Left ventricle myocardium inferior (tissue), 1 donor: ENCODE data around the gene TSHR. TPM values are rescaled to one million over a fixed set of nuclear protein-coding genes. Genes with fewer than 3 reads are reported as not detected.
"Not testable (repeated sequence)": the region's sequence is repeated elsewhere in the genome, so short reads cannot be mapped to it uniquely, and the experiment has no call there.

Experiments
- DNase-seq: peaks from one replicate; pipeline ENCODE4 v3.0.0-alpha.2; 2020
- H3K27ac ChIP-seq: fragments of 200-600 bp; replicated peaks from 2 replicates; pipeline ENCODE4 v1.8.0; 2021
- H3K27me3 ChIP-seq: fragments of 200-600 bp; 2 replicates; pipeline ENCODE4 v1.8.0; 2021; ENCODE audit warnings: low read depth
- H3K36me3 ChIP-seq: fragments of 200-600 bp; 2 replicates; pipeline ENCODE4 v1.8.0; 2021
- H3K4me1 ChIP-seq: fragments of 200-600 bp; 2 replicates; pipeline ENCODE4 v1.8.0; 2021
- H3K4me3 ChIP-seq: fragments of 200-600 bp; 2 replicates; pipeline ENCODE4 v1.8.0; 2021; ENCODE audit warnings: mild to moderate bottlenecking, moderate library complexity
- H3K9me3 ChIP-seq: fragments of 200-600 bp; replicated peaks from 2 replicates; pipeline ENCODE4 v1.8.0; 2021
- intact Hi-C: fragments of 100-400 bp; cut with micrococcal nuclease; formaldehyde crosslinking; loops from one replicate; pipeline ENCODE4 v1.11.0; 2022
- long read RNA-seq: library from polyadenylated mRNA; unstranded; transcript quantifications from one replicate; pipeline ENCODE4 v2.0.0, GENCODE V29; 2021
- total RNA-seq: library from RNA; stranded (reverse); fragmentation: NEBNext Ultra II Directional; extraction: Animal tissue kit (Norgen Biotek cat#: 25700); gene quantifications from one replicate; pipeline ENCODE4 v1.2.1, GENCODE V29; 2021
- TF ChIP-seq, protein P1 (sequence below): fragments of 200-600 bp; IDR thresholded peaks from 2 replicates; pipeline ENCODE4 v1.8.0; 2021; ENCODE audit warnings: antibody characterized with exemption, mild to moderate bottlenecking, borderline replicate concordance
- donor health status: DM: no; HTN: yes; CAD: no; lungs with severe emphysema.

TSHR gene
- total RNA-seq = not detected
- long read RNA-seq = 0 reads

DNA sequence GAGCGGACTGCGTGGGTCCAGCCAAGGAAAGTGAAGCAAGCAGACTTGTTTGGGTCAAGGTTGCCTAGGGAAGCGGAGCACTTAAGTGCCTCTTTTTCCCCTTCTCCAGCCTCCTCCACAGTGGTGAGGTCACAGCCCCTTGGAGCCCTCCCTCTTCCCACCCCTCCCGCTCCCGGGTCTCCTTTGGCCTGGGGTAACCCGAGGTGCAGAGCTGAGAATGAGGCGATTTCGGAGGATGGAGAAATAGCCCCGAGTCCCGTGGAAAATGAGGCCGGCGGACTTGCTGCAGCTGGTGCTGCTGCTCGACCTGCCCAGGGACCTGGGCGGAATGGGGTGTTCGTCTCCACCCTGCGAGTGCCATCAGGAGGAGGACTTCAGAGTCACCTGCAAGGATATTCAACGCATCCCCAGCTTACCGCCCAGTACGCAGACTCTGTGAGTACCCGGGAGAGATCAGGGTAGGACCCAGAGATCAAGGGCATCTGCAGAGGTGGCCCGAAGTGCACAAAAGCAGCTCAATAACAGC is at the start of gene TSHR:
Gene TSHR, plus strand, starts transcription at position 206 of the 526 bp plus-strand sequence. Its CDS starts 60 bp downstream, at position 266.
- intact Hi-C loops = no loop called here
- TF ChIP-seq, protein P1, sequence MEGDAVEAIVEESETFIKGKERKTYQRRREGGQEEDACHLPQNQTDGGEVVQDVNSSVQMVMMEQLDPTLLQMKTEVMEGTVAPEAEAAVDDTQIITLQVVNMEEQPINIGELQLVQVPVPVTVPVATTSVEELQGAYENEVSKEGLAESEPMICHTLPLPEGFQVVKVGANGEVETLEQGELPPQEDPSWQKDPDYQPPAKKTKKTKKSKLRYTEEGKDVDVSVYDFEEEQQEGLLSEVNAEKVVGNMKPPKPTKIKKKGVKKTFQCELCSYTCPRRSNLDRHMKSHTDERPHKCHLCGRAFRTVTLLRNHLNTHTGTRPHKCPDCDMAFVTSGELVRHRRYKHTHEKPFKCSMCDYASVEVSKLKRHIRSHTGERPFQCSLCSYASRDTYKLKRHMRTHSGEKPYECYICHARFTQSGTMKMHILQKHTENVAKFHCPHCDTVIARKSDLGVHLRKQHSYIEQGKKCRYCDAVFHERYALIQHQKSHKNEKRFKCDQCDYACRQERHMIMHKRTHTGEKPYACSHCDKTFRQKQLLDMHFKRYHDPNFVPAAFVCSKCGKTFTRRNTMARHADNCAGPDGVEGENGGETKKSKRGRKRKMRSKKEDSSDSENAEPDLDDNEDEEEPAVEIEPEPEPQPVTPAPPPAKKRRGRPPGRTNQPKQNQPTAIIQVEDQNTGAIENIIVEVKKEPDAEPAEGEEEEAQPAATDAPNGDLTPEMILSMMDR = no peak
- Histone ChIP-seq H3K36me3 (no peaks in the 10 kb centered on the region), H3K4me1 (peaks cover 11% of the 10 kb centered on the region), H3K4me3 (peak within 1 kb of the TSS; percentile 72), H3K27me3 (peaks cover 31% of the 10 kb centered on the region), H3K27ac (no peak within 1 kb of the TSS), H3K9me3 (no peaks in the 10 kb centered on the region)
- DNase-seq = no peak

DNA sequence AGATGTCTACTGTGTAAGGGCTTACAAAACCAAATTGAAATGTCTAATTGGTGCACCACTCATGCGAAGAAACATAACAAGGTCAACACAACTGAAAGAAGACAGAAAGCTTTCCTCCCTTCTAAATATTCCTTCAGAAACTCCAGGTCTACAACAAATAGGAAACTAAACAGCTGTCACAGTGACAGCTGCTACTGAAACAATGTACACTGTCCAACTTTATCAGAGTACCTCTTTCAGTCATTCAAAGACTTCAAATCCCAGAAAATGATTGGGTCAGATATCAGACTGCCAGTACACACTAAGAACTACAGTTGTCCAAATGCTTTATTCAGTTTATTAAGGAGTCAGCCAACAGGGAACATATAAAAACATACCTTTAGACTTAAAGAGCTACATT is 49.1 kb upstream of the TSHR start:
- no peaks in the 10 kb centered on the region for H3K36me3 ChIP-seq
- no peaks in the 10 kb centered on the region for H3K9me3 ChIP-seq
- intact Hi-C loops = no loop called here
- no peak overlapping the region for H3K4me3 ChIP-seq
- no peak for DNase-seq
- H3K27me3 ChIP-seq = no peaks in the 10 kb centered on the region
- TF ChIP-seq, protein P1 = no peak
- H3K27ac ChIP-seq = no peak overlapping the region
- no peaks in the 10 kb centered on the region for H3K4me1 ChIP-seq

DNA sequence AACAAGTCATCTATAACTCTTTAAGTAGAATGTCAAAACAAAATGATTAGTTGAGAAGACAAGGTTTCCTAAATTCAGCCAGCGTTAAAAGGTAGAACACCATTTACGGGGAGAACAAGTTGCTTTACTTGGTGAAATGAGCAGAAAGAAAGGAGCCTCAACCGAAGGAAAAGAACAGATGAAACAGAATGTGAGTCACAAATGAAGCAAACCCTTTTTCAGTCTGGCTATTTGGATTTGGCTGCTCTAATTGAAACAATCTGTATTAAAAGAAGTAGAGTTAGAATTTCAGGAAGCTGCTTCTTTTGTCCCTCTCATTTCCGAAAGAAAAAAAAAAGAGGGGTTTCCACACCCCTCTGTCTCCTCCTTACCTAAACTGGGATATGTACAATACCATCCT is 48.5 kb upstream of the TSHR start:
- no peaks in the 10 kb centered on the region for H3K9me3 ChIP-seq
- no peaks in the 10 kb centered on the region for H3K27me3 ChIP-seq
- no peak overlapping the region for H3K4me3 ChIP-seq
- no peaks in the 10 kb centered on the region for H3K4me1 ChIP-seq
- TF ChIP-seq, protein P1 = no peak
- H3K36me3 ChIP-seq = no peaks in the 10 kb centered on the region
- DNase-seq = no peak
- H3K27ac ChIP-seq = no peak overlapping the region
- intact Hi-C loops = no loop called here

DNA sequence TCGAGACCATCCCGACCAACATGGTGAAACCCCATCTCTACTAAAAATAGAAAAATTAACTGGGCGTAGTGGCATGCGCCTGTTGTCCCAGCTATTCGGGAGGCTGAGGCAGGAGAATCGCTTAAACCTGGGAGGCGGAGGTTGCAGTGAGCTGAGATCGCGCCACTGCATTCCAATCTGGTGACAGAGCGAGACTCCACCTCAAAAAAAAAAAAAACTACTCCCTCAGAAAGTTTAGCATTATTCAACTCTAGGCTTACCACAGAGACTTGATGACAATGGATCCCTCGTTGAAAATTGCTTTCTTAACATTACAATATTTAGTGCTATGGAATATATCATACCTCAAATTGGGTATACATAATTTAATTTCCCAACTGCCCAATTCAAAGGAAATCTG is 43.4 kb upstream of the TSHR start:
- H3K9me3 ChIP-seq, H3K4me1 ChIP-seq, H3K4me3 ChIP-seq, H3K27ac ChIP-seq, H3K27me3 ChIP-seq, intact Hi-C loops, H3K36me3 ChIP-seq, DNase-seq: not testable (repeated sequence)

DNA sequence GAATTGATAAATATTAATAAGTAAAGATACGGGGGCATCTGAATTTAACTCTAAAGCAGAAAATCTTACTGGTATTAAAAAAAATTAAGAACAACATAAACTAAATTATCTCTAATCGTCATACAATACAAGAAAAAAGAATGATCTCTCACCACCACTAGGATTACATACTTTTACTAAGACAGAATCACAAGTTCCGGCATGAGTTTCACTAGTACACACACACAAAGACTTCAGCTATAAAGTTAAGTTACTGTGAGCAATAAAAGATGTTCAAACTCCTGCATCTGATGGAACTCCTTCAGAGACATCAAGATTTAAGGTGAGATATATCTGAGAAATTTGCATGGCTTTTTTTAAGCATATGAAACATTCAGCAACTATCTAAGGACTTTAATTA is 35.8 kb upstream of the TSHR start:
- no peak overlapping the region for H3K27ac ChIP-seq
- no peak overlapping the region for H3K4me3 ChIP-seq
- no peaks in the 10 kb centered on the region for H3K27me3 ChIP-seq
- TF ChIP-seq, protein P1 = no peak
- intact Hi-C loops = no loop called here
- H3K4me1 ChIP-seq = no peaks in the 10 kb centered on the region
- no peak for DNase-seq
- peaks cover 9% of the 10 kb centered on the region for H3K36me3 ChIP-seq
- no peaks in the 10 kb centered on the region for H3K9me3 ChIP-seq

DNA sequence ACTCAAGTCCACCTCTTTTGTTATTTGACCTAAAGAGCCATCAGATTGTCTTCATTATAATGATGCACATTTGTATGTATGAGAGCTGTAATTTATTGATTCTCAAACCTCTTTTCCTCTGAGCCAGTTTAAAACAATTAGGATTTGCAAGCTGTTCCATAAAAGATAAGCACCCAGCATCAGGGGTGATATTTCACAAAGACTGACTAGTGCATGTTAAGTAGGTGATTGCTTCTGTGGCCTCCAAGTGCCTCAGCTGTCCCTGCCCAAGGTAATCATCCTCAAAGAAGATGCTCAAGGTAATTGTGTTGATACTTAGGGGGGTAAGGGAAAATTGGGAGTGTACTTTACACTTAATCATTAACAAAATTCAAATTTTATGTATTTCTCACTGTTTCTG is 32.1 kb upstream of the TSHR start:
- Histone ChIP-seq H3K27ac (no peak overlapping the region), H3K36me3 (no peaks in the 10 kb centered on the region), H3K4me1 (peaks cover 7% of the 10 kb centered on the region), H3K9me3 (no peaks in the 10 kb centered on the region), H3K27me3 (no peaks in the 10 kb centered on the region), H3K4me3 (no peak overlapping the region)
- DNase-seq = no peak
- TF ChIP-seq, protein P1 = no peak
- intact Hi-C loops = no loop called here
